ENCODE data around the gene IL6ST.

The IL6ST gene

DNA sequence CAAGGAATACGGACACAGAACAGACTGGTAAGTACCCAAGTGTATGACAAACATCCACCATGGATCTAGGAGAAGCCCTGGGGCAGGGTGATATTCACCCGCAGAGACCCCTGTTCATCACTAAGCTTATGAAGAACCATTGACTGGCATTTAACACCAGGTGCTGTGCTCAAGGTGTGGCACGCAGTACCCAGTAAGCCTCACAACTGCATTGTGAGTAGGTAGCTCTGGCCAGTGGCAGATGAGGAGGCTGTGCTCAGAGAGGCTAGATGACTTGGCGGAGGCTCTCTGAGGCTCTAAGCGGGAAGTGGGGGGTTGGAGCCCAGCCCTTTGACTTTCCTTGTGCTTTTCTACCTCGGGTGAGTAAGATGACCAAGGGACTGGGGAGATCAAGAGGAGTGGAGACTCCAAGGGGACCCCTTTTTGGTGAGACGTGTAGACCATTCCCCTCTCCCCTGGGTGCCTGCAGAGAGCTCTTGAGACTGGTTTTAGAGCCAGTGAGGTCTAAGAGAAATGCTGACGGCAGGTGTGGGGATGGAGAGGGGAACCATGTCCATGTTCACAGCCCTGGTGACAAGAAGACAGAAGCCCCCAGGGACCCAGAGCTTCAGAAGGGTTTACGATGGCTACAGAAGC lies 70.8 kb downstream of the IL6ST start:
- in situ Hi-C loops (cut with MboI; ENCODE audit: low sequenced_read_pairs): no loop called here

- in situ Hi-C loops (cut with MboI; ENCODE audit: low sequenced_read_pairs): no loop called here
Observed at GRCh38 chr5:55923177-55923771, 71.5 kb downstream of the IL6ST start.

- in situ Hi-C loops (cut with MboI; ENCODE audit: low sequenced_read_pairs): no loop called here
Observed at GRCh38 chr5:55921617-55922016, 73.1 kb downstream of the IL6ST start.

DNA sequence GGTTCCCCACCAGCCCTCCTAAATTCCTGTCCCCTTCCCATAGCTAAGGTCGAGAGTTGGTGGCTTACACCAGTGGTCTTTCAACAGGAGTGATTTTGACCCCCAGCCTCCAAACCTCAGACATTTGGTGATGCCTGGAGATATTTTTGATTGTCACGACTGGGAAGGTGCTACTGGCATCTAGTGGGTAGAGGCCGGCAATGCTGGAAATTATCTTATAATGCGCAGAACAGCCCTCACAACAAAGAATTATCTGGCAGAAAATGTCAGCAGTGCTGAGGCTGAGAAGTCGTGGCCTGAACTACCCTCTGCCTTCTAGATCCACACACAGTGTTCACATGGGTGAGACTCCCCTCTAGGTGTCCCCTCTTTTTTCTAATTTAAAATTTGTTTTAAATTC lies 74.0 kb downstream of the IL6ST start:
- in situ Hi-C loops (cut with MboI; ENCODE audit: low sequenced_read_pairs): no loop called here

GRCh38 chr5:55919625-55920024 lies 75.1 kb downstream of the IL6ST start:
- in situ Hi-C loops (cut with MboI; ENCODE audit: low sequenced_read_pairs): no loop called here

- in situ Hi-C loops (cut with MboI; ENCODE audit: low sequenced_read_pairs): no loop called here
Observed at GRCh38 chr5:55918087-55919035, 76.4 kb downstream of the IL6ST start.

- in situ Hi-C loops (cut with MboI; ENCODE audit: low sequenced_read_pairs): no loop called here
Observed at GRCh38 chr5:55917402-55918086, 77.2 kb downstream of the IL6ST start.

GRCh38 chr5:55916986-55917385 lies 77.8 kb downstream of the IL6ST start:
- in situ Hi-C loops (cut with MboI; ENCODE audit: low sequenced_read_pairs): no loop called here

DNA sequence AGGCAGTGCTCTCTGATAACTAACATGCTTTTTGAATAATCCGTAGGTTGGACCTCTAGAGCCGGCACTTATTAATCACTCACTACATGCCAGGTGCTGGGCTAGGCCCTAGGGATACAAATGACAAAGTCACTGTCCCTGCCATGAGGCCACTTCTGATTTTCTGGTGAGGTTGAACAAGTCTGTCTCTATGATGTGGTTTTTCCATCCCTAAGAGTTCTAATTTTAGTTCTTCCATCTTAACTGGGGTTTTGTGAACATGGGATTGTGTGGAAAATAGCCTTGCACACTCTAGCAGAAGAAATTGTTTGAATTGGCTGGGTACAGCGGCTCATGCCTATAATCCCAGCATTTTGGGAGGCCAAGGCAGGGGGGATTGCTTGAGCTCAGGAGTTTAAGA lies 79.0 kb downstream of the IL6ST start:
- in situ Hi-C loops (cut with MboI; ENCODE audit: low sequenced_read_pairs): no loop called here

GRCh38 chr5:55914971-55915370 lies 79.8 kb downstream of the IL6ST start:
- in situ Hi-C loops (cut with MboI; ENCODE audit: low sequenced_read_pairs): no loop called here

- in situ Hi-C loops (cut with MboI; ENCODE audit: low sequenced_read_pairs): no loop called here
Observed at GRCh38 chr5:55913466-55914413, 81.0 kb downstream of the IL6ST start.

- in situ Hi-C loops (cut with MboI; ENCODE audit: low sequenced_read_pairs): no loop called here
Observed at GRCh38 chr5:55911784-55912653, 82.7 kb downstream of the IL6ST start.

GRCh38 chr5:55908804-55909203 lies 86.0 kb downstream of the IL6ST start:
- in situ Hi-C loops (cut with MboI; ENCODE audit: low sequenced_read_pairs): no loop called here

DNA sequence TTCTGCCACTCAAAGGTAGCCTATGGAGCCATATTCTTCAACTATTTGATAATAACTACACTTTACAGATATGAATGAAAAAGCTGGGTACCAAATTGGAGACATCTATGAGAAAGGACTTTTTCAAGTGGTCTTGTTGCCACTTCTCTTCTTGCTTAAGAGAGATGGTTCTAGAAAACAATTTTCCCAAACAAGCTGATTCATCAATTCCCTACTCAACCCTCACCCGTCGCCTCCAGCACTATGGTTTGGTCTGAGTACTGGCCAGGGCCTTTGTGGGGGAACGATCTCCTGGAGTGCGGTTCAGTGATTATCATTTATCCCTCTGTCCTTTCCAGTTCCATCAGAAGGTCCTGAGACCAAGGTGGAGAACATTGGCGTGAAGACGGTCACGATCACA lies 86.8 kb downstream of the IL6ST start:
- in situ Hi-C loops (cut with MboI; ENCODE audit: low sequenced_read_pairs): no loop called here

GRCh38 chr5:55905251-55905650 lies 89.5 kb downstream of the IL6ST start:
- in situ Hi-C loops (cut with MboI; ENCODE audit: low sequenced_read_pairs): no loop called here

DNA sequence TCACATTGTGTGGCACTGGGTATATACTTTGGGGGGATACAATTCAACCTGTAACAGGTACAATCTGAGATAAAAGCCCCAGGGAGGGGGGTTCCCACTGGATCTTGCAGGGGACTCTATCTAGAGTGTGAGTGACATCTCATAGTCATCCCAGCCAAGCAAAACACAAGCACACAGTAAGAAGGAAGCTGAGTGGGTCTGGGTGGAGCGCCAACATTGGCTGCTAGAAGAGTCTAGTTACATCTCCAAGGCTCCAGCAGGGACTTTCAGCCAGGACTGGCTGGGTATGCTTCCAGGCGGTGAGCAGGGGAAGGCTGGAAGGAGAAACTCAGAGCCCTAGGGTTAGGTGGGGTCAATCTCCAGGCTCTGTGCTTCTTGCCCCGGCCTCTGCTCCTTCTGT lies 90.6 kb downstream of the IL6ST start:
- in situ Hi-C loops (cut with MboI; ENCODE audit: low sequenced_read_pairs): no loop called here

- in situ Hi-C loops (cut with MboI; ENCODE audit: low sequenced_read_pairs): no loop called here
Observed at GRCh38 chr5:55903121-55903701, 91.6 kb downstream of the IL6ST start.

DNA sequence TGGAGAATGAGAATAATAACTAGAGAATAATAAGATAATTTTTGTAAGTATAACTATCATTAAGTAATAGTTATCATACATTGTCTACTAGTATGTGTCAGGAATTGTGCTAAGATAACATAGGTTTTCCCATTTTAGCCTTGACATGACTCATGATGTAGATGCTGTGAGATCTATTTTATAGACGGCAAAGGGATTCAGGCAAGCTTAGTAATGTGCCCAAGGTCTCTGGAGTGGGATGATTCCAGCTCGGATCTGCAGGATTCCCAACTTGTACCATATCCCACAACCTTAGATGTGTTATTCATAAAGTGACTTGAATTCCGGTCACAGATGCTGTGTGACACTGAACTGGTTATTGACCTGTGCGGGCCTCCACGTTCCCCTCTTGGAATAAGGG lies 92.1 kb downstream of the IL6ST start:
- in situ Hi-C loops (cut with MboI; ENCODE audit: low sequenced_read_pairs): no loop called here

DNA sequence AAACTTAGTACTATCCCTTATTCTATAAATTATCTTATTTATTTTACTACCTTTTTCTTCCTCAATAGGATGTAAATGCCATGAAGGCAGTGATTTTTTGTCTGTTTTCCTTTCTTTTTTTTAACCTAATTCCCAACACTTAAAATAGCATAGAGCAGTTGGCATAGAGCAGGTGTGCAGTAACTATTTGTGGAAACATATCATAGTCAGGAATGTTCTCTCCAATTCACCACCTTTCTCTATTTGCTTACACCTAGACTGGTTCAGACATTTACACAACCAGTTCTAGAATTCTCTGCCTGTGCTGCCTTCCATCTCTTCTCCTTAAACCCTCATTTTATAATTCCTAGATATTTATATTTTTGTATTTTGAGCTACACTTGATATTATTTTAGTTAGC lies 94.0 kb downstream of the IL6ST start:
- in situ Hi-C loops (cut with MboI; ENCODE audit: low sequenced_read_pairs): no loop called here

Measured in HL-60/S4 (cell line).